ENCODE data around the gene GDPD5.

DNA sequence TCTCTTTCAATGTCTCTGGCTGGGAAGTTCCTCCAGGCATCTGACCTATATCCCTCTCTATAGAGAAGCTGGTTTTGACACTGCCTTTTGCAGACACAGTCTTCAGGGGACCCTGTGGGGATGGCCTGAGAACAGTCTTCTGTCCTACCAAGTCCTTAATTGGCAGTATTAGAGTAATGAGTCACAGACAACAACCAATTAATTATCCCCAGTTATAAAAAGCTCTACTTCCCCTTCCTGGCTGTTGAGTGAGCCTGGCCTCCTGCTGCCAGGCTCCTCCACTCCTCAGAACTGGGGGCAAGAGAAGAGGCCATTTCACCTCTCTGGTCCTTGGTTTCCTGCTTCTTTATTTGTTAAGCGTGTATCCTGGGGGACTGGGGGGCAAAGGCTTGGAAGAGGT, 51.5 kb downstream of the GDPD5 start:
- TF ChIP-seq POLR2AphosphoS5 (IDR thresholded peaks at IDR 0.05; ENCODE audit: insufficient read depth in 1 of 2, low read depth in 1 of 2) (no peak), POLR2A (IDR thresholded peaks at IDR 0.05) (no peak)
- TF ChIP-seq, protein P1, sequence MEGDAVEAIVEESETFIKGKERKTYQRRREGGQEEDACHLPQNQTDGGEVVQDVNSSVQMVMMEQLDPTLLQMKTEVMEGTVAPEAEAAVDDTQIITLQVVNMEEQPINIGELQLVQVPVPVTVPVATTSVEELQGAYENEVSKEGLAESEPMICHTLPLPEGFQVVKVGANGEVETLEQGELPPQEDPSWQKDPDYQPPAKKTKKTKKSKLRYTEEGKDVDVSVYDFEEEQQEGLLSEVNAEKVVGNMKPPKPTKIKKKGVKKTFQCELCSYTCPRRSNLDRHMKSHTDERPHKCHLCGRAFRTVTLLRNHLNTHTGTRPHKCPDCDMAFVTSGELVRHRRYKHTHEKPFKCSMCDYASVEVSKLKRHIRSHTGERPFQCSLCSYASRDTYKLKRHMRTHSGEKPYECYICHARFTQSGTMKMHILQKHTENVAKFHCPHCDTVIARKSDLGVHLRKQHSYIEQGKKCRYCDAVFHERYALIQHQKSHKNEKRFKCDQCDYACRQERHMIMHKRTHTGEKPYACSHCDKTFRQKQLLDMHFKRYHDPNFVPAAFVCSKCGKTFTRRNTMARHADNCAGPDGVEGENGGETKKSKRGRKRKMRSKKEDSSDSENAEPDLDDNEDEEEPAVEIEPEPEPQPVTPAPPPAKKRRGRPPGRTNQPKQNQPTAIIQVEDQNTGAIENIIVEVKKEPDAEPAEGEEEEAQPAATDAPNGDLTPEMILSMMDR (IDR thresholded peaks at IDR 0.05), result no peak

Measured in vagina (tissue), 2 donors.